ENCODE data around the gene BSPRY. TPM values are rescaled to one million over a fixed set of nuclear protein-coding genes. Genes with fewer than 3 reads are reported as not detected.
"Not testable (repeated sequence)": the region's sequence is repeated elsewhere in the genome, so short reads cannot be mapped to it uniquely, and the experiment has no call there.

Gene BSPRY
- polyA plus RNA-seq, 1 donor from 2014 or later = not detected

GRCh38 chr9:113380869-113381378, 31.6 kb downstream of the BSPRY start:
- no peaks in the 10 kb centered on the region for H3F3A ChIP-seq (ENCODE audit: insufficient read depth, low read length, poor library complexity, severe bottlenecking)
- no peaks in the 10 kb centered on the region for H3K9me2 ChIP-seq (ENCODE audit: insufficient read depth, low read length)
- no peaks in the 10 kb centered on the region for H4K20me1 ChIP-seq (ENCODE audit: insufficient read depth)
- TF ChIP-seq POLR2AphosphoS5 (IDR thresholded peaks at IDR 0.05) (no peak), EP300 (conservative IDR thresholded peaks at IDR 0.05; ENCODE audit: poor library complexity, severe bottlenecking) (no peak), EZH2 (IDR thresholded peaks at IDR 0.05; ENCODE audit: borderline replicate concordance, insufficient read depth, low read length, poor library complexity, severe bottlenecking) (no peak), SMC3 (conservative IDR thresholded peaks at IDR 0.05; ENCODE audit: poor library complexity) (no peak), TAF1 (IDR thresholded peaks at IDR 0.05; ENCODE audit: low read depth) (no peak), RAD21 (conservative IDR thresholded peaks at IDR 0.05) (no peak), CTCF (IDR thresholded peaks at IDR 0.05; ENCODE audit: poor library complexity, severe bottlenecking) (no peak), REST (IDR thresholded peaks at IDR 0.05; ENCODE audit: borderline replicate concordance) (no peak), MXI1 (conservative IDR thresholded peaks at IDR 0.05; ENCODE audit: poor library complexity, severe bottlenecking) (no peak)
- no peaks in the 10 kb centered on the region for H3K27me3 ChIP-seq (ENCODE audit: insufficient read depth, low read depth, low read length)
- no peaks in the 10 kb centered on the region for H3K36me3 ChIP-seq (ENCODE audit: insufficient read depth, low read length)
- H3K27ac ChIP-seq (ENCODE audit: low read length) = no peak overlapping the region
- no peak overlapping the region for H3K9ac ChIP-seq (ENCODE audit: low read length)
- no peak overlapping the region for H3K4me3 ChIP-seq (ENCODE audit: low read length)
- no peaks in the 10 kb centered on the region for H3K9me3 ChIP-seq (ENCODE audit: low read length)
- no peak overlapping the region for H3K4me2 ChIP-seq (ENCODE audit: low read length)
- H2AFZ ChIP-seq (ENCODE audit: low read depth, low read length) = no peak overlapping the region
- no peaks in the 10 kb centered on the region for H3K79me2 ChIP-seq (replicated peaks; ENCODE audit: insufficient read depth, low read length)

- not testable (repeated sequence) for H3F3A ChIP-seq (ENCODE audit: insufficient read depth, low read length, poor library complexity, severe bottlenecking); H3K4me3 ChIP-seq (ENCODE audit: low read length); H3K79me2 ChIP-seq (replicated peaks; ENCODE audit: insufficient read depth, low read length); H3K4me2 ChIP-seq (ENCODE audit: low read length); H4K20me1 ChIP-seq (ENCODE audit: insufficient read depth); H3K9me3 ChIP-seq (ENCODE audit: low read length); H3K9me2 ChIP-seq (ENCODE audit: insufficient read depth, low read length); H3K36me3 ChIP-seq (ENCODE audit: insufficient read depth, low read length); H3K27ac ChIP-seq (ENCODE audit: low read length); H2AFZ ChIP-seq (ENCODE audit: low read depth, low read length); H3K9ac ChIP-seq (ENCODE audit: low read length); H3K27me3 ChIP-seq (ENCODE audit: insufficient read depth, low read depth, low read length)
Measured at GRCh38 chr9:113381441-113381840, 32.1 kb downstream of the BSPRY start.

GRCh38 chr9:113381909-113382411, 32.6 kb downstream of the BSPRY start:
- no peak overlapping the region for H2AFZ ChIP-seq (ENCODE audit: low read depth, low read length)
- H3K4me3 ChIP-seq (ENCODE audit: low read length) = no peak overlapping the region
- no peak overlapping the region for H3K27ac ChIP-seq (ENCODE audit: low read length)
- H3K9ac ChIP-seq (ENCODE audit: low read length) = no peak overlapping the region
- H4K20me1 ChIP-seq (ENCODE audit: insufficient read depth) = no peaks in the 10 kb centered on the region
- no peaks in the 10 kb centered on the region for H3F3A ChIP-seq (ENCODE audit: insufficient read depth, low read length, poor library complexity, severe bottlenecking)
- no peaks in the 10 kb centered on the region for H3K36me3 ChIP-seq (ENCODE audit: insufficient read depth, low read length)
- no peaks in the 10 kb centered on the region for H3K9me3 ChIP-seq (ENCODE audit: low read length)
- no peaks in the 10 kb centered on the region for H3K27me3 ChIP-seq (ENCODE audit: insufficient read depth, low read depth, low read length)
- TF ChIP-seq SMC3 (conservative IDR thresholded peaks at IDR 0.05; ENCODE audit: poor library complexity) = no peak
- no peak for TF ChIP-seq CTCF (IDR thresholded peaks at IDR 0.05; ENCODE audit: poor library complexity, severe bottlenecking)
- no peak for TF ChIP-seq MXI1 (conservative IDR thresholded peaks at IDR 0.05; ENCODE audit: poor library complexity, severe bottlenecking)
- TF ChIP-seq POLR2AphosphoS5 (IDR thresholded peaks at IDR 0.05) = no peak
- no peak for TF ChIP-seq REST (IDR thresholded peaks at IDR 0.05; ENCODE audit: borderline replicate concordance)
- no peak for TF ChIP-seq RAD21 (conservative IDR thresholded peaks at IDR 0.05)
- TF ChIP-seq TAF1 (IDR thresholded peaks at IDR 0.05; ENCODE audit: low read depth) = no peak
- no peak for TF ChIP-seq EP300 (conservative IDR thresholded peaks at IDR 0.05; ENCODE audit: poor library complexity, severe bottlenecking)
- no peak for TF ChIP-seq EZH2 (IDR thresholded peaks at IDR 0.05; ENCODE audit: borderline replicate concordance, insufficient read depth, low read length, poor library complexity, severe bottlenecking)
- H3K4me2 ChIP-seq (ENCODE audit: low read length) = no peak overlapping the region
- no peaks in the 10 kb centered on the region for H3K79me2 ChIP-seq (replicated peaks; ENCODE audit: insufficient read depth, low read length)
- no peaks in the 10 kb centered on the region for H3K9me2 ChIP-seq (ENCODE audit: insufficient read depth, low read length)

All from neural cell (in vitro differentiated cells).